ENCODE data around the gene SSBP2. TPM values are rescaled to one million over a fixed set of nuclear protein-coding genes. Genes with fewer than 3 reads are reported as not detected.

SSBP2 gene
- total RNA-seq, 1 experiment from 2014 or later, result 5.2 TPM

GRCh38 chr5:81435023-81435422 lies 315.9 kb downstream of the SSBP2 start:
- Histone ChIP-seq H3K27me3 (ENCODE audit: insufficient read depth, low read length) (no peaks in the 10 kb centered on the region), H3K9me2 (ENCODE audit: insufficient read depth) (no peaks in the 10 kb centered on the region), H3K36me3 (ENCODE audit: control insufficient read depth in 1 of 2, insufficient read depth in 2 of 2, low read length in 2 of 2) (no peaks in the 10 kb centered on the region), H3K4me1 (ENCODE audit: control insufficient read depth in 1 of 2, insufficient read depth in 2 of 2, low read length in 2 of 2) (no peaks in the 10 kb centered on the region), H3K27ac (ENCODE audit: low read depth, low read length) (no peak overlapping the region), H2AFZ (ENCODE audit: low read depth, low read length, poor library complexity, severe bottlenecking) (no peak overlapping the region), H3K9me3 (ENCODE audit: control insufficient read depth in 1 of 2, insufficient read depth in 1 of 2, low read depth in 1 of 2, low read length in 2 of 2) (no peaks in the 10 kb centered on the region), H3K79me2 (ENCODE audit: insufficient read depth, low read length) (no peaks in the 10 kb centered on the region), H4K20me1 (ENCODE audit: insufficient read depth) (no peaks in the 10 kb centered on the region), H3K4me2 (ENCODE audit: low read length) (no peak overlapping the region), H3K9ac (ENCODE audit: low read length) (no peak overlapping the region), H3K4me3 (replicated peaks in 1 of 2; ENCODE audit: low read depth in 1 of 2, low read length in 2 of 2) (no peak overlapping the region)
- intact Hi-C loops (cut with micrococcal nuclease), result no loop called here
- BruUV-seq (replicated peaks), result no TSS peak
- ChIA-PET CTCF (no interaction called here), POLR2A (no interaction called here), RAD21 (ENCODE audit: low non-redundant PET in 1 of 2, low total read pairs in 2 of 2, uncharacterized antibody in 2 of 2, unreplicated experiment in 2 of 2) (no interaction called here)
- no peak for ATAC-seq
- TF ChIP-seq TCF7L2 (IDR thresholded peaks at IDR 0.05; ENCODE audit: borderline replicate concordance, extremely low read depth, insufficient read depth, insufficient read length), result no peak
- no peak for TF ChIP-seq EGR1 (IDR thresholded peaks at IDR 0.05; ENCODE audit: low read depth)
- no peak for TF ChIP-seq SP1 (IDR thresholded peaks at IDR 0.05; ENCODE audit: low read depth)
- no peak for TF ChIP-seq EZH2 (IDR thresholded peaks at IDR 0.05)
- TF ChIP-seq CBX3 (IDR thresholded peaks at IDR 0.05; ENCODE audit: low read depth), result no peak
- no peak for TF ChIP-seq ZFX (IDR thresholded peaks at IDR 0.05)
- TF ChIP-seq POLR2AphosphoS5 (IDR thresholded peaks at IDR 0.05; ENCODE audit: low read depth, low read length), result no peak
- no peak for TF ChIP-seq ZNF274 (IDR thresholded peaks at IDR 0.05; ENCODE audit: low read depth, low read length)
- DNase-seq (ENCODE audit: low read depth, low spot score), result no peak

- Histone ChIP-seq H3K9me3 (ENCODE audit: control insufficient read depth in 1 of 2, insufficient read depth in 1 of 2, low read depth in 1 of 2, low read length in 2 of 2) (no peaks in the 10 kb centered on the region), H3K27ac (ENCODE audit: low read depth, low read length) (no peak overlapping the region), H3K79me2 (ENCODE audit: insufficient read depth, low read length) (no peaks in the 10 kb centered on the region), H3K4me1 (ENCODE audit: control insufficient read depth in 1 of 2, insufficient read depth in 2 of 2, low read length in 2 of 2) (no peaks in the 10 kb centered on the region), H2AFZ (ENCODE audit: low read depth, low read length, poor library complexity, severe bottlenecking) (no peak overlapping the region), H3K9me2 (ENCODE audit: insufficient read depth) (no peaks in the 10 kb centered on the region), H3K4me3 (replicated peaks in 1 of 2; ENCODE audit: low read depth in 1 of 2, low read length in 2 of 2) (no peak overlapping the region), H3K9ac (ENCODE audit: low read length) (no peak overlapping the region), H4K20me1 (ENCODE audit: insufficient read depth) (no peaks in the 10 kb centered on the region), H3K4me2 (ENCODE audit: low read length) (no peak overlapping the region), H3K36me3 (ENCODE audit: control insufficient read depth in 1 of 2, insufficient read depth in 2 of 2, low read length in 2 of 2) (no peaks in the 10 kb centered on the region), H3K27me3 (ENCODE audit: insufficient read depth, low read length) (no peaks in the 10 kb centered on the region)
- POLR2A ChIA-PET, result no interaction called here
- no TSS peak for BruUV-seq (replicated peaks)
- RAD21 ChIA-PET (ENCODE audit: low non-redundant PET in 1 of 2, low total read pairs in 2 of 2, uncharacterized antibody in 2 of 2, unreplicated experiment in 2 of 2), result no interaction called here
- CTCF ChIA-PET, result no interaction called here
- TF ChIP-seq POLR2A (IDR thresholded peaks at IDR 0.05; ENCODE audit: borderline replicate concordance, extremely low read depth, insufficient read depth, insufficient read length) (no peak), EZH2 (IDR thresholded peaks at IDR 0.05) (no peak), JUND (IDR thresholded peaks at IDR 0.05) (no peak), CEBPB (IDR thresholded peaks at IDR 0.05; ENCODE audit: low read depth) (no peak), SP1 (IDR thresholded peaks at IDR 0.05; ENCODE audit: low read depth) (no peak), EGR1 (IDR thresholded peaks at IDR 0.05; ENCODE audit: low read depth) (no peak), ZFX (IDR thresholded peaks at IDR 0.05) (no peak)
- TF ChIP-seq, protein P1, sequence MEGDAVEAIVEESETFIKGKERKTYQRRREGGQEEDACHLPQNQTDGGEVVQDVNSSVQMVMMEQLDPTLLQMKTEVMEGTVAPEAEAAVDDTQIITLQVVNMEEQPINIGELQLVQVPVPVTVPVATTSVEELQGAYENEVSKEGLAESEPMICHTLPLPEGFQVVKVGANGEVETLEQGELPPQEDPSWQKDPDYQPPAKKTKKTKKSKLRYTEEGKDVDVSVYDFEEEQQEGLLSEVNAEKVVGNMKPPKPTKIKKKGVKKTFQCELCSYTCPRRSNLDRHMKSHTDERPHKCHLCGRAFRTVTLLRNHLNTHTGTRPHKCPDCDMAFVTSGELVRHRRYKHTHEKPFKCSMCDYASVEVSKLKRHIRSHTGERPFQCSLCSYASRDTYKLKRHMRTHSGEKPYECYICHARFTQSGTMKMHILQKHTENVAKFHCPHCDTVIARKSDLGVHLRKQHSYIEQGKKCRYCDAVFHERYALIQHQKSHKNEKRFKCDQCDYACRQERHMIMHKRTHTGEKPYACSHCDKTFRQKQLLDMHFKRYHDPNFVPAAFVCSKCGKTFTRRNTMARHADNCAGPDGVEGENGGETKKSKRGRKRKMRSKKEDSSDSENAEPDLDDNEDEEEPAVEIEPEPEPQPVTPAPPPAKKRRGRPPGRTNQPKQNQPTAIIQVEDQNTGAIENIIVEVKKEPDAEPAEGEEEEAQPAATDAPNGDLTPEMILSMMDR (IDR thresholded peaks at IDR 0.05 in 2 of 3, conservative IDR thresholded peaks at IDR 0.05 in 1 of 3; ENCODE audit: borderline replicate concordance in 1 of 3, insufficient read depth in 1 of 3, low read depth in 2 of 3, low read length in 2 of 3), result no peak
- TF ChIP-seq, protein P2, sequence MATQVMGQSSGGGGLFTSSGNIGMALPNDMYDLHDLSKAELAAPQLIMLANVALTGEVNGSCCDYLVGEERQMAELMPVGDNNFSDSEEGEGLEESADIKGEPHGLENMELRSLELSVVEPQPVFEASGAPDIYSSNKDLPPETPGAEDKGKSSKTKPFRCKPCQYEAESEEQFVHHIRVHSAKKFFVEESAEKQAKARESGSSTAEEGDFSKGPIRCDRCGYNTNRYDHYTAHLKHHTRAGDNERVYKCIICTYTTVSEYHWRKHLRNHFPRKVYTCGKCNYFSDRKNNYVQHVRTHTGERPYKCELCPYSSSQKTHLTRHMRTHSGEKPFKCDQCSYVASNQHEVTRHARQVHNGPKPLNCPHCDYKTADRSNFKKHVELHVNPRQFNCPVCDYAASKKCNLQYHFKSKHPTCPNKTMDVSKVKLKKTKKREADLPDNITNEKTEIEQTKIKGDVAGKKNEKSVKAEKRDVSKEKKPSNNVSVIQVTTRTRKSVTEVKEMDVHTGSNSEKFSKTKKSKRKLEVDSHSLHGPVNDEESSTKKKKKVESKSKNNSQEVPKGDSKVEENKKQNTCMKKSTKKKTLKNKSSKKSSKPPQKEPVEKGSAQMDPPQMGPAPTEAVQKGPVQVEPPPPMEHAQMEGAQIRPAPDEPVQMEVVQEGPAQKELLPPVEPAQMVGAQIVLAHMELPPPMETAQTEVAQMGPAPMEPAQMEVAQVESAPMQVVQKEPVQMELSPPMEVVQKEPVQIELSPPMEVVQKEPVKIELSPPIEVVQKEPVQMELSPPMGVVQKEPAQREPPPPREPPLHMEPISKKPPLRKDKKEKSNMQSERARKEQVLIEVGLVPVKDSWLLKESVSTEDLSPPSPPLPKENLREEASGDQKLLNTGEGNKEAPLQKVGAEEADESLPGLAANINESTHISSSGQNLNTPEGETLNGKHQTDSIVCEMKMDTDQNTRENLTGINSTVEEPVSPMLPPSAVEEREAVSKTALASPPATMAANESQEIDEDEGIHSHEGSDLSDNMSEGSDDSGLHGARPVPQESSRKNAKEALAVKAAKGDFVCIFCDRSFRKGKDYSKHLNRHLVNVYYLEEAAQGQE (IDR thresholded peaks at IDR 0.05; ENCODE audit: low read depth), result no peak
- intact Hi-C loops (cut with micrococcal nuclease), result loop anchor here (5.0 kb wide), 2 partner anchors 317 to 422 kb away; no protein-coding TSS in a partner anchor
- ATAC-seq, result no peak
- no peak for DNase-seq (ENCODE audit: low read depth, low spot score)
Observed at GRCh38 chr5:81429985-81430384, 320.9 kb downstream of the SSBP2 start.

Measured in HCT116 (cell line).